Measurements from ENCODE around the gene DSE. TPM values are rescaled to one million over a fixed set of nuclear protein-coding genes. Genes with fewer than 3 reads are reported as not detected.

The DSE gene
- total RNA-seq, 1 experiment from 2014 or later = 38.5 TPM

DNA sequence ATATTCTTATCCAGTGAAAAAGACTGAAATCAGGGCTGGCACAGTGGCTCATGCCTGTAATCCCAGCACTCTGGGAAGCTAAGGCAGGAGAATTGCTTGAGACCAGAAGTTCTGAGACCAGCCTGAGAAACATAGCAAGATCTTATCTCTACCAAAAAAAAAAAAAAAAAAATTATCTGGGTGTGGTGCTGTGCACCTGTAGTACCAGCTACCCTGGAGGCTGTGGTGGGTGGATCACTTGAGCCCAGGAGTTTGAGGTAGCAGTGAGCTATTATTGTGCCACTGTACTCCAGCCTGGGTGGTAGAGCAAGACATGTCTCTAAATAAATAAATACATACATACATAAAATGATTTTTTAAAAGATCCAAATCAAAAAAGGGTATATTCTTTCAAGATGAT is 96.8 kb downstream of the DSE start (continued):
- no peak for TF ChIP-seq CTCF (IDR thresholded peaks at IDR 0.05 in 2 of 3, conservative IDR thresholded peaks at IDR 0.05 in 1 of 3; ENCODE audit: borderline replicate concordance in 1 of 3, insufficient read depth in 1 of 3, low read depth in 2 of 3, low read length in 2 of 3)

DNA sequence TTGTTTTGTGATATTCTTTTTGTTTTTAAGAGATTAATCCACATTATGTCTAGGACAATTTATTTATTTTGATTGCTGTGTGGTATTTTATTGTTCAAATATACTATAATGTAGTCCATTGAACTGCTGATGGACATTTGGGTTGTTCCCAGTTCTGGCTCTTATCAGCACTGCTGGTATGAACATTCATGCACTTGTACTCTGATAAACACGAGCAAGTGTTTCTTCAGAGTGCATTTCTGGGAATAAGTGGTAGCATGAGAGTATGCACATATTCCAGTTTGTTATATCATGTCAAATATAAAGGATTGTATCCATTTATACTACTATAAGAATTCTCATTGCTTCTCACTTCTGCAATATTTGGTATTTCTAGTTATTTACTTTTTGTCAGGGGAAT is 97.5 kb downstream of the DSE start:
- Histone ChIP-seq H3K4me2 (ENCODE audit: low read length) (no peak overlapping the region), H4K20me1 (ENCODE audit: insufficient read depth) (no peaks in the 10 kb centered on the region), H3K79me2 (ENCODE audit: insufficient read depth, low read length) (no peaks in the 10 kb centered on the region), H3K9me2 (ENCODE audit: insufficient read depth) (no peaks in the 10 kb centered on the region), H3K4me1 (ENCODE audit: control insufficient read depth in 1 of 2, insufficient read depth in 2 of 2, low read length in 2 of 2) (no peaks in the 10 kb centered on the region), H3K9ac (ENCODE audit: low read length) (no peak overlapping the region), H3K9me3 (ENCODE audit: control insufficient read depth in 1 of 2, insufficient read depth in 1 of 2, low read depth in 1 of 2, low read length in 2 of 2) (no peaks in the 10 kb centered on the region), H3K27ac (ENCODE audit: low read depth, low read length) (no peak overlapping the region), H2AFZ (ENCODE audit: low read depth, low read length, poor library complexity, severe bottlenecking) (no peak overlapping the region), H3K27me3 (ENCODE audit: insufficient read depth, low read length) (no peaks in the 10 kb centered on the region), H3K4me3 (replicated peaks in 1 of 2; ENCODE audit: low read depth in 1 of 2, low read length in 2 of 2) (no peak overlapping the region), H3K36me3 (ENCODE audit: control insufficient read depth in 1 of 2, insufficient read depth in 2 of 2, low read length in 2 of 2) (no peaks in the 10 kb centered on the region)
- POLR2A ChIA-PET = no interaction called here
- RAD21 ChIA-PET (ENCODE audit: low non-redundant PET in 1 of 2, low total read pairs in 2 of 2, uncharacterized antibody in 2 of 2, unreplicated experiment in 2 of 2) = no interaction called here
- DNase-seq (ENCODE audit: low read depth, low spot score) = no peak
- no TSS peak for BruUV-seq (replicated peaks)
- TF ChIP-seq POLR2AphosphoS5 (IDR thresholded peaks at IDR 0.05; ENCODE audit: low read depth, low read length) = no peak
- no peak for TF ChIP-seq FOSL1 (IDR thresholded peaks at IDR 0.05; ENCODE audit: low read depth)
- TF ChIP-seq SRF (IDR thresholded peaks at IDR 0.05; ENCODE audit: low read depth) = no peak
- no peak for TF ChIP-seq ELF1 (IDR thresholded peaks at IDR 0.05; ENCODE audit: borderline replicate concordance, low read depth)
- no peak for TF ChIP-seq EZH2phosphoT487 (IDR thresholded peaks at IDR 0.05; ENCODE audit: borderline replicate concordance)
- TF ChIP-seq ZNF274 (IDR thresholded peaks at IDR 0.05; ENCODE audit: low read depth, low read length) = no peak
- no peak for TF ChIP-seq JUND (IDR thresholded peaks at IDR 0.05)
- ATAC-seq = no peak
- CTCF ChIA-PET = no interaction called here
- intact Hi-C loops (cut with micrococcal nuclease) = no loop called here
